GM19397 (cell line): ENCODE data around the gene CCDC69.

Experiments used
- ATAC-seq: cut with Tn5 transposase; IDR thresholded peaks from one replicate; pipeline ENCODE4 v1.9.1; 2021; ENCODE audit warnings: mild to moderate bottlenecking, moderate library complexity; ENCODE audit not compliant: unreplicated experiment

Gene CCDC69

GRCh38 chr5:151147033-151147432, 76.9 kb downstream of the CCDC69 start:
- no peak for ATAC-seq

GRCh38 chr5:151146061-151146460, 77.8 kb downstream of the CCDC69 start:
- no peak for ATAC-seq

- no peak for ATAC-seq
These were observed 79.0 kb downstream of the CCDC69 start for GRCh38 chr5:151144922-151145321.

GRCh38 chr5:151144275-151144674, 79.6 kb downstream of the CCDC69 start:
- ATAC-seq = no peak

- no peak for ATAC-seq
These were observed 80.2 kb downstream of the CCDC69 start for GRCh38 chr5:151143645-151144044.

- ATAC-seq = no peak
These were observed 81.0 kb downstream of the CCDC69 start for GRCh38 chr5:151142933-151143332.

- peak; percentile 85 for ATAC-seq
These were observed 82.4 kb downstream of the CCDC69 start for GRCh38 chr5:151141535-151141934.

GRCh38 chr5:151140686-151141459, 83.0 kb downstream of the CCDC69 start:
- ATAC-seq = no peak

- no peak for ATAC-seq
These were observed 84.2 kb downstream of the CCDC69 start for GRCh38 chr5:151139646-151140045.

- no peak for ATAC-seq
These were observed 84.9 kb downstream of the CCDC69 start for GRCh38 chr5:151139015-151139414.

GRCh38 chr5:151138114-151138513, 85.8 kb downstream of the CCDC69 start:
- ATAC-seq = no peak

GRCh38 chr5:151137067-151137825, 86.6 kb downstream of the CCDC69 start:
- no peak for ATAC-seq

GRCh38 chr5:151134228-151134627, 89.7 kb downstream of the CCDC69 start:
- peak; percentile 71 for ATAC-seq

GRCh38 chr5:151132963-151133362, 90.9 kb downstream of the CCDC69 start:
- ATAC-seq = no peak
